ENCODE results near the gene C1orf167.

The C1orf167 gene

GRCh38 chr1:11777658-11778322 is 15.8 kb downstream of the C1orf167 start:
- H3K4me3 ChIP-seq (ENCODE audit: control insufficient read depth, low read depth, low read length): no peak overlapping the region
- no peak for TF ChIP-seq CTCF (conservative IDR thresholded peaks at IDR 0.05; ENCODE audit: control insufficient read depth, insufficient read depth, low read depth, low read length)
- no peak for DNase-seq (ENCODE audit: low read depth)

GRCh38 chr1:11778336-11778735 is 16.3 kb downstream of the C1orf167 start:
- no peak for DNase-seq (ENCODE audit: low read depth)
- TF ChIP-seq CTCF (conservative IDR thresholded peaks at IDR 0.05; ENCODE audit: control insufficient read depth, insufficient read depth, low read depth, low read length): no peak
- no peak overlapping the region for H3K4me3 ChIP-seq (ENCODE audit: control insufficient read depth, low read depth, low read length)

DNA sequence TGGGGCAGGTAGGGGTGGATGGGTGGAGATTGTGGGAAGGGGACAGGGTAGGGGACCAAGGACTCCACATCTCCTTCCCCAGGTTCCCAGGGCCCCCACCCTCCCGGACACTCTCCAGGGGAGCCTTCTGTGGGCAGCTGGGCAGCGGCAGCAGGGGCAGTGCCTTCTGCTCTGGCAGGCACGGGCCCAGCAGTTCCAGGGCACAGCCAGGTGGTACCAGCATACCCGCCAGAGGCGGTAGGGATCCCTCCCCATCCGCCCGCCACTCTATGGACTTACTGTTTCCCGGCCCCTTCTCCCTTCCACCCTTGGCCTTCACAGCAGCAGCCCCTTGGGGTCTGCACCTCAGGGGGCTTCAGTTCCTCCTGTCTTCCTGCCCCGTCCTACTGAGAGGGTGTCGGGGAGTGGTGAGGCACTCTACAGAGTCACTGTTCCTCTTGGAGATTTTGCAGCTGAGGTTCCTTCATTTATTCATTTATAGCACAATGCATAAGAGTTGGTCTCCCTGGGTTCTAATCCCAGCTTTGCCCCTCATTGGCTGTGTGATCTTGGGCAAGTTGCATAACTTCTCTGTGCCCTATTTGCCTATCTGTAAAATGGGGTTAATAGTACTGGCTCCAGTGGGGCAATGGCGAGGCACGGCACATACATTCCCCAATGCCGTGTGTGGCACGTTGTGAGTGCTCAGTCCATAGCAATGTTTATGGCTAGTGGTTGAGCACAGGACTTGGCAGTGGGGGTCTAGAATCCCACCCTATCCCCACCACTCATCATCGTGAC is 17.0 kb downstream of the C1orf167 start:
- H3K4me3 ChIP-seq (ENCODE audit: control insufficient read depth, low read depth, low read length): no peak overlapping the region
- no peak for TF ChIP-seq CTCF (conservative IDR thresholded peaks at IDR 0.05; ENCODE audit: control insufficient read depth, insufficient read depth, low read depth, low read length)
- no peak for DNase-seq (ENCODE audit: low read depth)

DNA sequence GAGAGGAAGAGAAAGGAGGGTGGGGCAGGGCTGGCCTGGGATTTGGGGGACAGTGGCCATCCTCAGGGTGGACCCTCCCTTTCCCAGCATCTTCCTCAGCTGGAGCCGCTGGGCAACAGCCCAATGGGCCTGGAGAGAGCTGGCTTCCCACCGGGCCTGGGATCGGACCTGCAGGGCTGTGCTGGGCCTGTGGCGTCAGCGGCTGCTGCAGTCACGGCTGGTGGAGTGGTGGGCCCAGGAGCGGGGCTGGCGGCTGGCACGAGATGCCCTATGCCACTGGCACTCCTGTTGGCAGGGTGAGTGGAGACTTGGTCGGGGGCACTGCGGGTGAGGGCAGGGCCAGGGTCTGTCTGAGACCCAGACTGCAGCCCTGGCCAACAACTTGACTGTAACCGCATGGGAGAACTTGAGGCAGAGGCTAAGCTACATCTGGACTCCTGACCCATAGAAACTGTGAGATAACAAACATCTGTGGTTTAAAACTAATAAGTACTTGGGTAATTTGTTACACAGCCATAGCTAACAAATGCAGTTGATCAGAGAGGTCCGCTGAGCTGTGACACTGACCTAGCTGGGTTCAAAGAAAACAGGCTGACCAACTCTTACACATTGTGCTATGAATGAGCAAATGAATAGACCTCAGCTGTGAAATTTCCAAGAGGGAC is 17.9 kb downstream of the C1orf167 start:
- TF ChIP-seq CTCF (conservative IDR thresholded peaks at IDR 0.05; ENCODE audit: control insufficient read depth, insufficient read depth, low read depth, low read length): no peak
- no peak overlapping the region for H3K4me3 ChIP-seq (ENCODE audit: control insufficient read depth, low read depth, low read length)
- DNase-seq (ENCODE audit: low read depth): no peak

- TF ChIP-seq CTCF (conservative IDR thresholded peaks at IDR 0.05; ENCODE audit: control insufficient read depth, insufficient read depth, low read depth, low read length): no peak
- no peak overlapping the region for H3K4me3 ChIP-seq (ENCODE audit: control insufficient read depth, low read depth, low read length)
- no peak for DNase-seq (ENCODE audit: low read depth)
Observed at GRCh38 chr1:11780380-11781147, 18.6 kb downstream of the C1orf167 start.

- no peak overlapping the region for H3K4me3 ChIP-seq (ENCODE audit: control insufficient read depth, low read depth, low read length)
- TF ChIP-seq CTCF (conservative IDR thresholded peaks at IDR 0.05; ENCODE audit: control insufficient read depth, insufficient read depth, low read depth, low read length): no peak
- no peak for DNase-seq (ENCODE audit: low read depth)
Observed at GRCh38 chr1:11781297-11781696, 19.3 kb downstream of the C1orf167 start.
